Muscle layer of duodenum (tissue), 2 donors: ENCODE results near the gene SLC9C2.

ENCODE experiments used
- H3K27ac ChIP-seq: one replicate; pipeline ENCODE4 v1.7.0; 2013; ENCODE audit warnings: mild to moderate bottlenecking, low read length
- H3K27me3 ChIP-seq: one replicate; pipeline ENCODE4 v1.7.0; 2013; ENCODE audit warnings: low read depth, mild to moderate bottlenecking, control low read depth, low read length
- H3K36me3 ChIP-seq, 2 donors: one replicate each; pipeline ENCODE4 v1.7.0; 2013; ENCODE audit warnings: low read length in 2 of 2, control low read depth in 1 of 2, mild to moderate bottlenecking in 1 of 2; ENCODE audit not compliant: insufficient read depth in 2 of 2, control insufficient read depth in 1 of 2
- H3K4me1 ChIP-seq, 2 donors: one replicate each; pipeline ENCODE4 v1.7.0; 2013; ENCODE audit warnings: low read length in 2 of 2, mild to moderate bottlenecking in 2 of 2, control low read depth in 1 of 2, moderate library complexity in 1 of 2; ENCODE audit not compliant: insufficient read depth in 2 of 2, control insufficient read depth in 1 of 2
- H3K4me3 ChIP-seq, 2 donors: one replicate each; pipeline ENCODE4 v1.7.0; 2013; ENCODE audit warnings: low read length in 2 of 2, low read depth in 1 of 2, mild to moderate bottlenecking in 1 of 2
- H3K9me3 ChIP-seq, 2 donors: one replicate each; pipeline ENCODE4 v1.7.0; 2013; ENCODE audit warnings: low read length in 2 of 2, control low read depth in 1 of 2, mild to moderate bottlenecking in 1 of 2; ENCODE audit not compliant: control insufficient read depth in 1 of 2
- donor health status: healthy.

Gene SLC9C2

DNA sequence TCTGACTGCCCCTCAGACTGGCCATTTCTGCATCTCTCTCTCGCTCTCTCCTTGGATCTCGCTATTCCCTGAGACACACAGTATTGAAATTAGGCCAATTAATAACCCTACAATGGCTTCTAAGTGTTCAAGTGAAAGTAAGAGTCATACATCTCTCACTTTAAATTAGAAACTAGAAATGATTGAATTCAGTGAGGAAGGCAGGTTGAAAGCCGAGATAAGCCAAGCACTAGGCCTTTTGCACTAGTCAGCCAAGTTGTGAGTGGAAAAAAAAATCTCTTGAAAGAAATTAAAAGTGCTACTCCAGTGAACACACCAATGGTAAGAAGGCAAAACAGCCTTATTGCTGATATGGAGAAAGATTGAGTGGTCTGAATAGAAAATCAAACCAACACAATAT lies 51.2 kb downstream of the SLC9C2 start:
- Histone ChIP-seq H3K4me1 (no peaks in the 10 kb centered on the region), H3K27ac (no peak overlapping the region), H3K36me3 (no peaks in the 10 kb centered on the region), H3K4me3 (no peak overlapping the region), H3K27me3 (no peaks in the 10 kb centered on the region), H3K9me3 (no peaks in the 10 kb centered on the region)

DNA sequence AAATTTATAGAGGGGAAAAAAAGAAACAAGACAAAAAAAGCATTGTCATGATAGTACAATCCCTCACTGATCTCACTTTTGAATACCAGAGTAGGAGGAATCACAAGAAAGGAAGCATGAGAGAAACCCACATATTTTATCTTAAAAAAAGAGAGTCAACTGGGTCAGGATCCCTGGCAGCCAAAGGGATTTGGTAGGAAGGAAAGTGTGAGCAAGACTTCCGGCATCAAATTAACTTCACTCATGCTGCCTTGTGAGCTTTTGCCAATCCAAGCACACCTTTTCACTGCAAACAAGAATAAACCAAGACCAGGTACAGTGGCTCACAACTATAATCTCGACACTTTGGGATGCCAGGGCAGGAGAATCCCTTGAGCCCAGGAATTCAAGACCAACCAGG lies 53.1 kb downstream of the SLC9C2 start:
- Histone ChIP-seq H3K36me3 (no peaks in the 10 kb centered on the region), H3K9me3 (no peaks in the 10 kb centered on the region), H3K27ac (no peak overlapping the region)

DNA sequence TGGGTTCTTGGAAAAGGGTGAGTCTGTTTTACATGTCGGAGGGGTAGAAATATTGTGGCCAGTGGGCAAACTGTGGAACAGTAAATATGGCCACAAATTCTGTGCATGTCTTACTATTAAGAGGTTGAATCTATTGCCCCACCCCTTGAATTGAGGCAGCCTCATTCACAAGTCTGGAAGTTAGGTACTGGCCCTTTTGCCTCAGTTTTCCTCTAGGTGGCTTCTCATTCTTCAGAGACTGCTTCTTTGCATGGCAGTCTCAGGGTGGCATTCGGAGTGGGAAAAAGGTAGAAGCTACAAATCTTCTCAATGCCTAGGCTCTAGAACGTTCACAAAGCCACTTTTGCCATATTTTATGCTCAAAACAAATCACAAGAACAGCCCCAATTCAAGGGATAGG lies 57.2 kb downstream of the SLC9C2 start:
- Histone ChIP-seq H3K9me3 (no peaks in the 10 kb centered on the region), H3K27ac (no peak overlapping the region), H3K4me1 (no peaks in the 10 kb centered on the region), H3K27me3 (no peaks in the 10 kb centered on the region), H3K4me3 (no peak overlapping the region), H3K36me3 (no peaks in the 10 kb centered on the region)

More for the DNA sequence above, 53.1 kb downstream of the SLC9C2 start:
- Histone ChIP-seq H3K4me1 (no peaks in the 10 kb centered on the region), H3K27me3 (no peaks in the 10 kb centered on the region), H3K4me3 (no peak overlapping the region)

DNA sequence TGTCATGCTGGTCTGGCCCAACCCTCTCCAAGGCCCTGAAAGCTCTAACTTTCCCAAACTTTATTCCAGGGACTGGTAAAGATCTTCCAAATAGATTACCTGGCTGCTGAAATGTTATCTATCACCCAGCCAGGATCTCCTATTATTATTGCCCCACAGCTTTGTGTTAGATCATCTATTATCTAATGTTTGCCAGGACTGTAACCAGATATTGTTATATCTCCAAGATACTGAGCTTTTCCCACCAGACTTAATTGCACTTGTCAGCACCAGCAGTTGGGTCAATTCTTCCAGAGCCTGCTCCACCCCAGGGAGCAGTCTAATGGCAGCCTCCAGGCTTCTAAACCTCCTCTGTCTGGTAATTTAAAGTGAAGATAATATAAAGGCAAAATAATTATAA lies 66.6 kb downstream of the SLC9C2 start:
- no peaks in the 10 kb centered on the region for H3K4me1 ChIP-seq
- H3K27me3 ChIP-seq: no peaks in the 10 kb centered on the region
- H3K36me3 ChIP-seq: no peaks in the 10 kb centered on the region
- H3K9me3 ChIP-seq: peaks cover 0 to 2% of the 10 kb centered on the region in 2 donors
- H3K4me3 ChIP-seq: no peak overlapping the region
- no peak overlapping the region for H3K27ac ChIP-seq

DNA sequence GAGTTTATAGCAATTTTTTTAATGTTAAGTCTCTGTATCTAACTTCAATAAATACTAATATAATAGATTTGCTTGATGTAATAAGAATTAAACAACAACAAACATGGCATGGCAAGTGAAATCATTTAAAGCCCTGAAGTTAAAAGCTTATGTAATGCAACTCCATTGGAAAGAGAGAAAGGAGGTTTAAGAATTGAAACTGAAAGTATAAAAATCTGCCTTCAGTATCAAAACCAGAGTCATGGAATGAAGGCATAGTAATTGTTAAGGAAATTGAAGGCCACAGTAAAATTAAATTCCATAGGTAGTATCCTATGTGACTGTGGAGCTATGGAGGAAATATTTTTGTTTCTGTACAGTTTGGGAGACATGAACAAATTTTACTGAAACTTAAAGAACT lies 70.6 kb downstream of the SLC9C2 start:
- Histone ChIP-seq H3K27ac (no peak overlapping the region), H3K9me3 (no peaks in the 10 kb centered on the region), H3K36me3 (no peaks in the 10 kb centered on the region), H3K4me1 (peaks cover 0 to 3% of the 10 kb centered on the region in 2 donors), H3K4me3 (peak overlapping the region in 1 of 2 donors; percentile 32), H3K27me3 (no peaks in the 10 kb centered on the region)

DNA sequence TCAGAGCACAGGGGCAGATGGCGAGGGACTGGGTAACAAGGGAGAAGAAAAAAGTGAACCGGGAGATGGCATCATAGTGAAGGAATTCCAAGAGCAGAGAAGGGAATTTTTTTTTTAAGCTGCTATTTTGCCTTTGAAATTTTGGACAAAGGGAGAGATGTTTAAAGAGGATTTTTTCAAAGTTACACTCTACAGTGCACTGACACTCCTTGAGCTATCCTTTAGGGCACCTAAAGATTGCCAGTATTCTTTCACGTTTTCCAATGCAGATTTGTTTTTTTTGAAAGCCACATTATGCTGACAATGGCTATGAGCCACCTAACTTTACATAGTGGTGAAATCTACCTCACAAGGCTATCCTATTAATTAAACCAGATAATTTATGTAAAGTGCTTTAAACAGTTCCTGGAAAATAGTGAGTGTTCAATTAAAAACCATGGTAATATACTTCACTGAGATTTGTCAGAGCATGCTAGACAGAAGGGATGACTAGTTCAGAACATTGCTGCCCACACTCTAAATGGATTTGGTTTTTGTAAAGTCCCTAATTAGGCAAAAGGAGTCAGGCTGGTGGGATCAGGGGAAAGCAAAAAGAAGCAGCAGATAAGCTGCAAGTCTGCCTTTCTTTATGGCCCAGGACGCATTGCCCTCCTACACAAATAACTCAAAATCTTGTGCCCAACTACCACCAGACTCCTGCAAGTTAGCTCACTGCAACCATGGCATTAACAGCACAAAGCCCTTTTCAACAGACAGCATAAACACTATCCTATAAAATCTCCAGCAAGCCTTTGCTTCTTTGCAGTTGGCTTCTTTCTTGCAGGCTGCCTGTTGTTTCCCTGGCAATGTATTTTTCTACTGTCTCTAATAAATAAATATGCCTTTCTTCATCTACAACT lies 71.8 kb downstream of the SLC9C2 start:
- Histone ChIP-seq H3K27ac (no peak overlapping the region), H3K36me3 (no peaks in the 10 kb centered on the region), H3K4me3 (no peak overlapping the region), H3K9me3 (no peaks in the 10 kb centered on the region), H3K27me3 (no peaks in the 10 kb centered on the region), H3K4me1 (peaks cover 0 to 8% of the 10 kb centered on the region in 2 donors)

DNA sequence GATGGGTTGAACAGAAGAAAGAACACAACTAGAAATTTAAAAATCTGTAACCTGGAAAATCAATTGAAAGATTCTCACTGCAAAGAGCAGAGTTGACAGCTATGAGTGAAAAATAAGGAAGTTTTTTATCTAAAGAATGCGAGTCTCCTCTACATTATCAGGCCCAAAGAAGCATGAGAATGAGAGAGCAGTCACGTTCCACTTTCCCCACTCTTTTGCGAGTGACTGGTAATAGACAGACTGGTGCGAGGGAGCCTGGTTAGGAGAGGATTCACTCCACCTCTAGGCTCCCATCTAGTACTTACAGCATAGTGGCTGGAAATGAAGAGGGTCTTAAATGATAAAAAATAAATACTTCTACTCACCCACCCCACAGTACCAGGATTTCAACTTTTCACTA lies 73.8 kb downstream of the SLC9C2 start:
- no peak overlapping the region for H3K4me3 ChIP-seq
- no peaks in the 10 kb centered on the region for H3K27me3 ChIP-seq
- H3K27ac ChIP-seq: no peak overlapping the region
- peaks cover 0 to 8% of the 10 kb centered on the region in 2 donors for H3K4me1 ChIP-seq
- H3K36me3 ChIP-seq: no peaks in the 10 kb centered on the region
- H3K9me3 ChIP-seq: no peaks in the 10 kb centered on the region

DNA sequence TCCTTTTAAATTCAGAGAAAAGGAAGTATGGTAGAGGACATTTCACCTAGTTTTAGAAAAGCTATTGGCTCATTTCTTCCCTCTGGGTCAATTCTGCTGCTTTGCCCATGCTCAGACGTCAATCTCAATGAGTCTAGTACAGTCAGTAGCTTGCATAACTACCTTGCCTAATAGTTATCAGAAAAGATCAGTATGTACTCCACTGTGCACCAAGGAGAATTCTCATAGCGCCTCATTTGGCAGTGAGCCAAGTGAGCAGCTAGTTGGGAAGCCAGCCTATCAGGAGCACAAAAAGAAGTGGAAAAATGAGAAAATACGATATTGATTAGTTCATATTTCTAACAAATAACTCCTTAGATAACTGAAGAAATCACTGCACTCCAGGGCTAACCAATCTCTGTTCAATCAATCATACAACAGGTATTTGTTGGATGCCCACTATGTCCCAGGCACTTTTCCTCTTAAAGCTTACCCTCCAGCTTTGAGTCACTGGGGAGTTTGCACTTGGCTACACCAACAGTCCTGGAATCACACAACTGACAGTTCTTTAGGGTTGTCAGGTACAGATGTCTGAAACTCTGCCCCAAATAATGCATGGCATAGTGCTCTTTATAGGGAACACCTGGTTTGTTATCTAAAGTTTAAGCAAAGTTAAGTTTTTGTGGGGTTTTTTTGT lies 75.6 kb downstream of the SLC9C2 start:
- Histone ChIP-seq H3K4me3 (no peak overlapping the region), H3K4me1 (peaks cover 0 to 8% of the 10 kb centered on the region in 2 donors), H3K36me3 (no peaks in the 10 kb centered on the region), H3K27me3 (no peaks in the 10 kb centered on the region), H3K9me3 (no peaks in the 10 kb centered on the region), H3K27ac (no peak overlapping the region)

DNA sequence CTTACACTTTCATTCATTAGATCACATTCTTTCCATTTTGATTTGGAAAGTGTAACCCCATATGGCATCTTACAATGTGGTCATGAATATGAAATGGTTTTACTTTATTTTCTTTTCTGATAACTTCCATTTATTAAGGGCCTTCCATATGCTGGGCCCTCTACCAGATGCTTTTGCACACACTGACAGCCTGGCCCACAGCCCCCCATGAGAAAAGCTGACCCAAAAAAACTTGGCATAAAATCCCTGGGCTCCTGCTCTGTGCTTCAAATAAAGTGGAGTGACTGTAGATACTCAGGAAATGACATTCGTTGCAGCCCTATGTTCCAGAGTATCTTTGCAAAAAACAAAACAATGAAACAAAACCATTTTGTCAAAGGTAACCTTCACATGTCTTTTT lies 76.9 kb downstream of the SLC9C2 start:
- H3K27ac ChIP-seq: no peak overlapping the region
- H3K4me1 ChIP-seq: peaks cover 0 to 8% of the 10 kb centered on the region in 2 donors
- no peaks in the 10 kb centered on the region for H3K27me3 ChIP-seq
- H3K36me3 ChIP-seq: no peaks in the 10 kb centered on the region
- no peaks in the 10 kb centered on the region for H3K9me3 ChIP-seq
- H3K4me3 ChIP-seq: no peak overlapping the region

DNA sequence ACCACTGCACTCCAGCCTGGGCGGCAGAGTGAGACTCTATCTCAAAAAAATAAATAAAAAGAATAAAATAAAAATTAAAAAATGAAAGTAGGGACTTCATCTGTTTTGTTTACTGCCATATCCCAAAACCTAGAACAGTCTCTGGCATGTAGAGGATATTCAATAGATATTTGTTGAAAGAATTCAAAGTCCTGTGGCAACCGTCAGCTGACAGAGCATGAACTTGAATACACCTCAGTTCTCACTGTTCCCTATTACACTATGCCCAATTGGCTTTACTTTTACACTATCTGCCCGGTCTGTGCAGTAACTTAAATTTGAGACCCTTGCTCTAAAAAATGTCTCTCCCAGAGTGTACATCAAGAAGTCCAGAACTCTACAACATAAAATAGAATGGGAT lies 79.5 kb downstream of the SLC9C2 start:
- H3K36me3 ChIP-seq: no peaks in the 10 kb centered on the region
- peaks cover 0 to 8% of the 10 kb centered on the region in 2 donors for H3K4me1 ChIP-seq
- H3K9me3 ChIP-seq: no peaks in the 10 kb centered on the region
- no peaks in the 10 kb centered on the region for H3K27me3 ChIP-seq
- H3K27ac ChIP-seq: no peak overlapping the region
- H3K4me3 ChIP-seq: no peak overlapping the region

DNA sequence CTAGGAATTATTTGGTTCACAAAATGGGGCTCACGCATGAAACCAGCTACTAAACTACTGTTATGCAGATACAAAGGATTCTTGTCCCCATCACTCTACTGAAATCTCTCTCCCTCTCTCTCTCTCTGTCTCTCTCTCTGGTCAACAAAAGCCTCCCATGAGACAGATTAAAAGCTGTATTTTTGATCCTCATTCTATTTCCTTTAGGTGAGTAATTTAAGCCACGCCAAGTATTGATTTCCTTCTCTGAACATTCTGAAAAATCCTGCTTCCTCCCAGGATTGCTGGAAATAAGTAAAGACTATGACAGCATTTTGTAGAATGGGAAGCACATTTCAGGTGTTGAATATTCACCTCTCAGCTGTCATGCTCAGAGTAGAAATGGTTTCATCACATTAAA lies 82.1 kb downstream of the SLC9C2 start:
- Histone ChIP-seq H3K36me3 (no peaks in the 10 kb centered on the region), H3K4me3 (no peak overlapping the region), H3K4me1 (no peaks in the 10 kb centered on the region), H3K27ac (no peak overlapping the region), H3K27me3 (no peaks in the 10 kb centered on the region), H3K9me3 (no peaks in the 10 kb centered on the region)
